Measurements from ENCODE around the gene GLDC.

GRCh38 chr9:6590772-6591384 lies 54.7 kb downstream of the GLDC start:
- no peak for TF ChIP-seq SP1 (IDR thresholded peaks at IDR 0.05)
- no peak for TF ChIP-seq NFRKB (IDR thresholded peaks at IDR 0.05)
- TF ChIP-seq HDGF (IDR thresholded peaks at IDR 0.05; ENCODE audit: borderline replicate concordance): no peak
- TF ChIP-seq FOXM1 (IDR thresholded peaks at IDR 0.05; ENCODE audit: borderline replicate concordance): no peak
- TF ChIP-seq LEF1 (IDR thresholded peaks at IDR 0.05; ENCODE audit: borderline replicate concordance): no peak
